Transverse colon (tissue), 4 donors: ENCODE data around the gene JAM3. TPM values are rescaled to one million over a fixed set of nuclear protein-coding genes. Genes with fewer than 3 reads are reported as not detected.

Experiments
- DNase-seq: peaks from one replicate; pipeline ENCODE4 v3.0.0-alpha.2; 2019
- H3K27ac ChIP-seq, 4 donors: fragments of 200-600 bp; sonication (generic); 2 replicates each; pipeline ENCODE4 v1.5.1; 2016 to 2018; ENCODE audit warnings: inconsistent platforms in 4 of 4
- H3K27me3 ChIP-seq: fragments of 200-600 bp; sonication (generic); 2 replicates; pipeline ENCODE4 v1.5.1; 2017; ENCODE audit warnings: inconsistent platforms
- H3K36me3 ChIP-seq, 4 donors: fragments of 200-600 bp; sonication (generic); 2 replicates each; pipeline ENCODE4 v1.5.1; 2017 to 2019; ENCODE audit warnings: inconsistent platforms in 4 of 4
- H3K4me1 ChIP-seq, 4 donors: fragments of 200-600 bp; sonication (generic); 2 replicates each; pipeline ENCODE4 v1.5.1; 2017 to 2020; ENCODE audit warnings: inconsistent platforms in 4 of 4
- H3K4me3 ChIP-seq, 4 donors: fragments of 200-600 bp; sonication (generic); 1 replicate in 1 of 4; 2 replicates in 3 of 4; pipeline versions ENCODE4 v1.5.1 to v1.6.1; 2017 to 2019; ENCODE audit warnings: inconsistent platforms in 4 of 4
- H3K9me3 ChIP-seq, 2 donors: fragments of 200-600 bp; sonication (generic); 2 replicates each; pipeline ENCODE4 v1.5.1; 2017 to 2019; ENCODE audit warnings: inconsistent platforms in 2 of 2
- EP300 ChIP-seq: sonication (generic); formaldehyde crosslinking; IDR thresholded peaks from one replicate; pipeline ENCODE4 v1.6.1; 2017; ENCODE audit warnings: antibody characterized with exemption, low read depth
- POLR2A ChIP-seq: fragments of 450-650 bp; IDR thresholded peaks from one replicate; pipeline ENCODE4 v1.6.1; 2016; ENCODE audit warnings: antibody characterized with exemption, mild to moderate bottlenecking, moderate library complexity
- POLR2AphosphoS5 ChIP-seq, 3 donors: sonication (generic); formaldehyde crosslinking; IDR thresholded peaks; one replicate each; pipeline ENCODE4 v1.6.1; 2016; ENCODE audit warnings: antibody characterized with exemption in 3 of 3
- WGBS, 2 donors: methylation state at CpG; one replicate each; pipeline ENCODE4 v1.1.5; 2018; ENCODE audit warnings: low coverage in 1 of 2; 5-methylcytosine and 5-hydroxymethylcytosine counted together
- in situ Hi-C, 4 donors: fragments of 200-750 bp; cut with MboI; loops; one replicate each; pipeline versions ENCODE4 v1.15.0 to v1.15.1; 2017; ENCODE audit warnings: low sequenced_read_pairs in 3 of 4, low pct_ligation_motif_present in 1 of 4, low pct_unique_long_range_greater_than_20kb in 1 of 4
- intact Hi-C: fragments of 100-400 bp; cut with DNase I; formaldehyde crosslinking; loops from one replicate; pipeline ENCODE4 v1.15.1; 2023; ENCODE audit warnings: low total_unique reads
- total RNA-seq, 4 donors: library from RNA; depleted of rRNA; stranded (reverse); fragments of >200 nt; gene quantifications; one replicate each; pipeline ENCODE4 v1.1.0, GENCODE V29; 2016
- TF ChIP-seq, protein P1 (sequence below), 5 experiments: fragments of 200-600 bp in 3 of 5; fragments of 450-650 bp in 2 of 5; sonication (generic) in 3 of 5; IDR thresholded peaks; 1 replicate in 2 of 5; 2 replicates in 3 of 5; pipeline ENCODE4 v1.5.1; 2016 to 2017; ENCODE audit warnings: antibody characterized with exemption in 5 of 5, inconsistent platforms in 3 of 5, mild to moderate bottlenecking in 2 of 5, moderate library complexity in 1 of 5

The JAM3 gene
- total RNA-seq, 4 donors from 2014 or later = 7.8 to 56.9 (median 13.8) TPM

GRCh38 chr11:134124660-134125451 is 56.0 kb downstream of the JAM3 start:
- in situ Hi-C loops (loop anchor here in 3 of 4 donors (25.0 kb wide), 1 partner anchor 188 kb away; no protein-coding TSS in a partner anchor), intact Hi-C loops (loop anchor here (5.0 to 10.0 kb wide), 2 partner anchors 53 to 170 kb away; partner anchors contain the start of gene IGSF9B)
- TF ChIP-seq, protein P1, sequence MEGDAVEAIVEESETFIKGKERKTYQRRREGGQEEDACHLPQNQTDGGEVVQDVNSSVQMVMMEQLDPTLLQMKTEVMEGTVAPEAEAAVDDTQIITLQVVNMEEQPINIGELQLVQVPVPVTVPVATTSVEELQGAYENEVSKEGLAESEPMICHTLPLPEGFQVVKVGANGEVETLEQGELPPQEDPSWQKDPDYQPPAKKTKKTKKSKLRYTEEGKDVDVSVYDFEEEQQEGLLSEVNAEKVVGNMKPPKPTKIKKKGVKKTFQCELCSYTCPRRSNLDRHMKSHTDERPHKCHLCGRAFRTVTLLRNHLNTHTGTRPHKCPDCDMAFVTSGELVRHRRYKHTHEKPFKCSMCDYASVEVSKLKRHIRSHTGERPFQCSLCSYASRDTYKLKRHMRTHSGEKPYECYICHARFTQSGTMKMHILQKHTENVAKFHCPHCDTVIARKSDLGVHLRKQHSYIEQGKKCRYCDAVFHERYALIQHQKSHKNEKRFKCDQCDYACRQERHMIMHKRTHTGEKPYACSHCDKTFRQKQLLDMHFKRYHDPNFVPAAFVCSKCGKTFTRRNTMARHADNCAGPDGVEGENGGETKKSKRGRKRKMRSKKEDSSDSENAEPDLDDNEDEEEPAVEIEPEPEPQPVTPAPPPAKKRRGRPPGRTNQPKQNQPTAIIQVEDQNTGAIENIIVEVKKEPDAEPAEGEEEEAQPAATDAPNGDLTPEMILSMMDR (IDR thresholded peaks at IDR 0.05) = no peak
- TF ChIP-seq EP300 = no peak
- no peak for TF ChIP-seq POLR2AphosphoS5 (IDR thresholded peaks at IDR 0.05)
- no peak for TF ChIP-seq POLR2A
- Histone ChIP-seq H3K36me3 (no peaks in the 10 kb centered on the region), H3K4me1 (peaks cover 4 to 23% (median 17%) of the 10 kb centered on the region in 4 donors), H3K27me3 (peaks cover 39% of the 10 kb centered on the region), H3K4me3 (peak overlapping the region; percentile 16 to 33 (median 20)), H3K9me3 (no peaks in the 10 kb centered on the region), H3K27ac (peak overlapping the region; percentile 61 to 77 (median 64))
- no peak for DNase-seq
- 14 to 33% methylated on average over 2 to 54 of the region's 54 CpGs for WGBS, 2 donors

- intact Hi-C loops (loop anchor here (10.0 kb wide), 1 partner anchor 171 kb away; the partner anchor contains the start of gene IGSF9B), in situ Hi-C loops (loop anchor here in 3 of 4 donors (25.0 kb wide), 1 partner anchor 188 kb away; no protein-coding TSS in a partner anchor)
- H3K27ac ChIP-seq = peak overlapping the region; percentile 61 to 77 (median 64)
- no peak for DNase-seq
- H3K4me3 ChIP-seq = peak overlapping the region in 3 of 4 donors; percentile 20 to 33 (median 21)
- H3K4me1 ChIP-seq = peaks cover 4 to 21% (median 16%) of the 10 kb centered on the region in 4 donors
- TF ChIP-seq EP300 (no peak), POLR2A (no peak), POLR2AphosphoS5 (IDR thresholded peaks at IDR 0.05) (no peak)
- TF ChIP-seq, protein P1 (IDR thresholded peaks at IDR 0.05) = no peak
- WGBS, 2 donors = 49 to 67% methylated on average over 5 to 9 of the region's 9 CpGs
- H3K9me3 ChIP-seq = no peaks in the 10 kb centered on the region
- peaks cover 39% of the 10 kb centered on the region for H3K27me3 ChIP-seq
- no peaks in the 10 kb centered on the region for H3K36me3 ChIP-seq
These were observed 56.6 kb downstream of the JAM3 start for GRCh38 chr11:134125507-134125906.

- DNase-seq = no peak
- 86% methylated on average over 1 of the region's 1 CpG; no CpG with 5 or more reads in 1 of the 2 donors for WGBS, 2 donors
- intact Hi-C loops = loop anchor here (10.0 kb wide), 1 partner anchor 172 kb away; the partner anchor contains the start of gene IGSF9B
- peaks cover 0 to 2% of the 10 kb centered on the region in 2 donors for H3K9me3 ChIP-seq
- H3K4me3 ChIP-seq = no peak overlapping the region
- H3K4me1 ChIP-seq = peaks cover 4 to 21% (median 14%) of the 10 kb centered on the region in 4 donors
- no peak for TF ChIP-seq EP300
- TF ChIP-seq, protein P1 (IDR thresholded peaks at IDR 0.05) = no peak
- no peak for TF ChIP-seq POLR2AphosphoS5 (IDR thresholded peaks at IDR 0.05)
- no peak for TF ChIP-seq POLR2A
- in situ Hi-C loops = loop anchor here in 3 of 4 donors (25.0 kb wide), 1 partner anchor 189 kb away; no protein-coding TSS in a partner anchor
- peak overlapping the region; percentile 61 to 77 (median 64) for H3K27ac ChIP-seq
- H3K36me3 ChIP-seq = no peaks in the 10 kb centered on the region
- peaks cover 39% of the 10 kb centered on the region for H3K27me3 ChIP-seq
These were observed 57.4 kb downstream of the JAM3 start for GRCh38 chr11:134126217-134126822.
